Thyroid gland (tissue), 4 donors: ENCODE results near the gene PPIC. TPM values are rescaled to one million over a fixed set of nuclear protein-coding genes. Genes with fewer than 3 reads are reported as not detected.

Source experiments
- DNase-seq, 2 donors: peaks; one replicate each; pipeline ENCODE4 v3.0.0-alpha.2; 2019
- H3K27ac ChIP-seq, 3 donors: fragments of 200-600 bp; sonication (generic); 1 replicate in 2 of 3; 2 replicates in 1 of 3; pipeline ENCODE4 v1.5.1; 2016 to 2019; ENCODE audit warnings: mild to moderate bottlenecking in 1 of 3, moderate library complexity in 1 of 3
- H3K27me3 ChIP-seq: fragments of 200-600 bp; sonication (generic); one replicate; pipeline ENCODE4 v1.5.1; 2019
- H3K36me3 ChIP-seq, 2 donors: fragments of 200-600 bp; sonication (generic); one replicate each; pipeline ENCODE4 v1.5.1; 2016 to 2019
- H3K4me1 ChIP-seq, 2 donors: fragments of 200-600 bp; sonication (generic); one replicate each; pipeline ENCODE4 v1.5.1; 2017 to 2019
- H3K4me3 ChIP-seq, 3 donors: fragments of 200-600 bp; sonication (generic); replicated peaks in 1 of 3; 1 replicate in 2 of 3; 2 replicates in 1 of 3; pipeline ENCODE4 v1.5.1; 2016; ENCODE audit warnings: mild to moderate bottlenecking in 1 of 3
- H3K9me3 ChIP-seq: fragments of 200-600 bp; sonication (generic); one replicate; pipeline ENCODE4 v1.5.1; 2017
- CTCF ChIP-seq, 6 experiments: fragments of 200-600 bp in 3 of 6; fragments of 450-650 bp in 3 of 6; sonication (generic) in 3 of 6; IDR thresholded peaks; one replicate each; pipeline ENCODE4 v1.5.1; 2016 to 2019; ENCODE audit warnings: antibody characterized with exemption in 6 of 6, mild to moderate bottlenecking in 2 of 6, inconsistent platforms in 1 of 6, moderate library complexity in 1 of 6
- POLR2A ChIP-seq, 2 donors: fragments of 450-650 bp; IDR thresholded peaks; one replicate each; pipeline ENCODE4 v1.6.1; 2017; ENCODE audit warnings: antibody characterized with exemption in 2 of 2, mild to moderate bottlenecking in 2 of 2, moderate library complexity in 1 of 2
- WGBS, 2 donors: methylation state at CpG; one replicate each; pipeline ENCODE4 v1.1.5; 2017; 5-methylcytosine and 5-hydroxymethylcytosine counted together
- intact Hi-C: fragments of 100-400 bp; cut with DNase I; formaldehyde crosslinking; loops from one replicate; pipeline ENCODE4 v1.15.1; 2023
- total RNA-seq, 4 donors: library from RNA; depleted of rRNA; stranded (reverse); fragments of >200 nt; gene quantifications; one replicate each; pipeline ENCODE4 v1.2.3, GENCODE V29; 2016

Gene PPIC
- total RNA-seq, 4 donors from 2014 or later = 28.3 to 122 (median 70.5) TPM

GRCh38 chr5:122985006-122985700 lies 51.4 kb downstream of the PPIC start:
- no peaks in the 10 kb centered on the region for H3K9me3 ChIP-seq
- WGBS, 2 donors = 92 to 94% methylated on average over 4 of the region's 4 CpGs
- TF ChIP-seq POLR2A (IDR thresholded peaks at IDR 0.05) (no peak), CTCF (IDR thresholded peaks at IDR 0.05) (no peak)

GRCh38 chr5:122984425-122984824 lies 52.1 kb downstream of the PPIC start:
- no peak overlapping the region for H3K4me3 ChIP-seq
- DNase-seq = no peak
- H3K27ac ChIP-seq = no peak overlapping the region
- intact Hi-C loops = no loop called here
- no peaks in the 10 kb centered on the region for H3K36me3 ChIP-seq
- TF ChIP-seq CTCF (IDR thresholded peaks at IDR 0.05) = no peak
- peaks cover 0 to 6% of the 10 kb centered on the region in 2 donors for H3K4me1 ChIP-seq
- 95 to 99% methylated on average over 3 of the region's 3 CpGs for WGBS, 2 donors
- H3K9me3 ChIP-seq = no peaks in the 10 kb centered on the region
- no peaks in the 10 kb centered on the region for H3K27me3 ChIP-seq

More at GRCh38 chr5:122985006-122985700, 51.4 kb downstream of the PPIC start:
- no peak for DNase-seq
- H3K4me1 ChIP-seq = peaks cover 0 to 6% of the 10 kb centered on the region in 2 donors
- H3K36me3 ChIP-seq = no peaks in the 10 kb centered on the region
- H3K4me3 ChIP-seq = no peak overlapping the region
- H3K27me3 ChIP-seq = no peaks in the 10 kb centered on the region
- intact Hi-C loops = no loop called here
- H3K27ac ChIP-seq = no peak overlapping the region

- no peaks in the 10 kb centered on the region for H3K9me3 ChIP-seq
- intact Hi-C loops = no loop called here
- H3K4me1 ChIP-seq = peaks cover 0 to 4% of the 10 kb centered on the region in 2 donors
- TF ChIP-seq POLR2A (IDR thresholded peaks at IDR 0.05) (no peak), CTCF (IDR thresholded peaks at IDR 0.05) (no peak)
- H3K27ac ChIP-seq = no peak overlapping the region
- 0 to 1% methylated on average over 1 of the region's 1 CpG for WGBS, 2 donors
- no peaks in the 10 kb centered on the region for H3K36me3 ChIP-seq
- no peak for DNase-seq
- no peak overlapping the region for H3K4me3 ChIP-seq
- H3K27me3 ChIP-seq = no peaks in the 10 kb centered on the region
Observed at GRCh38 chr5:122982376-122982775, 54.1 kb downstream of the PPIC start.

- H3K4me3 ChIP-seq = no peak overlapping the region
- no peaks in the 10 kb centered on the region for H3K27me3 ChIP-seq
- no peak for DNase-seq
- no peak overlapping the region for H3K27ac ChIP-seq
- WGBS, 2 donors = 58 to 81% methylated on average over 2 of the region's 2 CpGs
- no peaks in the 10 kb centered on the region for H3K9me3 ChIP-seq
- TF ChIP-seq CTCF (IDR thresholded peaks at IDR 0.05) = no peak
- TF ChIP-seq POLR2A (IDR thresholded peaks at IDR 0.05) = no peak
- intact Hi-C loops = no loop called here
- no peaks in the 10 kb centered on the region for H3K4me1 ChIP-seq
- H3K36me3 ChIP-seq = no peaks in the 10 kb centered on the region
Observed at GRCh38 chr5:122981846-122982245, 54.7 kb downstream of the PPIC start.

- H3K27me3 ChIP-seq = no peaks in the 10 kb centered on the region
- no peaks in the 10 kb centered on the region for H3K36me3 ChIP-seq
- H3K4me3 ChIP-seq = no peak overlapping the region
- intact Hi-C loops = no loop called here
- DNase-seq = no peak
- TF ChIP-seq POLR2A (IDR thresholded peaks at IDR 0.05) (no peak), CTCF (IDR thresholded peaks at IDR 0.05) (no peak)
- H3K9me3 ChIP-seq = no peaks in the 10 kb centered on the region
- WGBS, 2 donors = 78 to 98% methylated on average over 5 of the region's 5 CpGs
- no peak overlapping the region for H3K27ac ChIP-seq
- H3K4me1 ChIP-seq = no peaks in the 10 kb centered on the region
Observed at GRCh38 chr5:122978644-122979297, 57.8 kb downstream of the PPIC start.
